GM12878 (cell line): Measurements from ENCODE around the gene PRR15L.
"Not testable (repeated sequence)": the region's sequence is repeated elsewhere in the genome, so short reads cannot be mapped to it uniquely, and the experiment has no call there.

ENCODE experiments used
- CBX3 ChIP-seq: fragments of 200-600 bp; sonication (generic); IDR thresholded peaks from 2 replicates; pipeline ENCODE4 v1.6.1; 2016; ENCODE audit warnings: low read depth, borderline replicate concordance
- CREB1 ChIP-seq: IDR thresholded peaks from 2 replicates; pipeline ENCODE4 v1.6.1; 2012; ENCODE audit warnings: low read depth, mild to moderate bottlenecking, inconsistent platforms
- EZH2 ChIP-seq: IDR thresholded peaks from 2 replicates; pipeline ENCODE4 v1.6.1; 2012; ENCODE audit warnings: low read depth, mild to moderate bottlenecking, control low read depth, inconsistent platforms, low read length, borderline replicate concordance; ENCODE audit not compliant: control insufficient read depth
- HDAC2 ChIP-seq: fragments of 200-600 bp; sonication (generic); IDR thresholded peaks from 2 replicates; pipeline ENCODE4 v1.6.1; 2017
- NFYA ChIP-seq: IDR thresholded peaks from 2 replicates; pipeline ENCODE4 v1.6.1; 2011; ENCODE audit warnings: low read depth, mild to moderate bottlenecking, low read length, improper control_type of control experiment, borderline replicate concordance
- NR2C1 ChIP-seq: fragments of 450-650 bp; IDR thresholded peaks from 2 replicates; pipeline ENCODE4 v1.6.1; 2017; ENCODE audit warnings: antibody characterized with exemption, mild to moderate bottlenecking, moderate library complexity
- TF ChIP-seq, protein P1 (sequence below): IDR thresholded peaks from 2 replicates; pipeline ENCODE4 v1.6.1; 2012; ENCODE audit warnings: mild to moderate bottlenecking, low read depth, low read length
- TF ChIP-seq, protein P2 (sequence below), 3 experiments: IDR thresholded peaks in 2 of 3; conservative IDR thresholded peaks in 1 of 3; 2 replicates each; pipeline ENCODE4 v1.5.1; 2011; ENCODE audit warnings: low read depth in 3 of 3, low read length in 3 of 3, mild to moderate bottlenecking in 3 of 3, control low read depth in 2 of 3, moderate library complexity in 2 of 3, inconsistent platforms in 1 of 3, mixed read lengths in 1 of 3; ENCODE audit not compliant: control insufficient read depth in 2 of 3, insufficient read depth in 1 of 3; ENCODE audit errors: extremely low read depth in 1 of 3

DNA sequence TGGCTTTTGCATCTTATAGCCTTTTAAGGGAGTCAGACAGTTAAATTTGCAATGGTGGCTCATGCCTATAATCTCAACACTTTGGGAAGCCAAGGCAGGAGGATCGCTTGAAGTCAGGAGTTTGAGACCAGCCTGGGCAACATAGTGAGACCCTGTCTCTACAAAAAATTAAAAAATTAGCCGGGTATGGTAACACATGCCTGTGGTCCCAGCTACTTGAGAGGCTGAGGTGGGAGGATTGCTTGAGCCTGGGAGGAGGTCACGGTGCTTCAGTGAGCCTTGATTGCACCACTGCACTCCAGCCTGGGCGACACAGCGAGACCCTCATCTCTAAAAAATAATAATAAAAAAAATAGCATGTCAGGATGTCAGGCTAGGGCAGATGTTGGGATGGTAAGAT is 44.0 kb upstream of the PRR15L start:
- not testable (repeated sequence) for TF ChIP-seq CREB1, NFYA, CBX3, EZH2, NR2C1, HDAC2
- TF ChIP-seq, protein P1, sequence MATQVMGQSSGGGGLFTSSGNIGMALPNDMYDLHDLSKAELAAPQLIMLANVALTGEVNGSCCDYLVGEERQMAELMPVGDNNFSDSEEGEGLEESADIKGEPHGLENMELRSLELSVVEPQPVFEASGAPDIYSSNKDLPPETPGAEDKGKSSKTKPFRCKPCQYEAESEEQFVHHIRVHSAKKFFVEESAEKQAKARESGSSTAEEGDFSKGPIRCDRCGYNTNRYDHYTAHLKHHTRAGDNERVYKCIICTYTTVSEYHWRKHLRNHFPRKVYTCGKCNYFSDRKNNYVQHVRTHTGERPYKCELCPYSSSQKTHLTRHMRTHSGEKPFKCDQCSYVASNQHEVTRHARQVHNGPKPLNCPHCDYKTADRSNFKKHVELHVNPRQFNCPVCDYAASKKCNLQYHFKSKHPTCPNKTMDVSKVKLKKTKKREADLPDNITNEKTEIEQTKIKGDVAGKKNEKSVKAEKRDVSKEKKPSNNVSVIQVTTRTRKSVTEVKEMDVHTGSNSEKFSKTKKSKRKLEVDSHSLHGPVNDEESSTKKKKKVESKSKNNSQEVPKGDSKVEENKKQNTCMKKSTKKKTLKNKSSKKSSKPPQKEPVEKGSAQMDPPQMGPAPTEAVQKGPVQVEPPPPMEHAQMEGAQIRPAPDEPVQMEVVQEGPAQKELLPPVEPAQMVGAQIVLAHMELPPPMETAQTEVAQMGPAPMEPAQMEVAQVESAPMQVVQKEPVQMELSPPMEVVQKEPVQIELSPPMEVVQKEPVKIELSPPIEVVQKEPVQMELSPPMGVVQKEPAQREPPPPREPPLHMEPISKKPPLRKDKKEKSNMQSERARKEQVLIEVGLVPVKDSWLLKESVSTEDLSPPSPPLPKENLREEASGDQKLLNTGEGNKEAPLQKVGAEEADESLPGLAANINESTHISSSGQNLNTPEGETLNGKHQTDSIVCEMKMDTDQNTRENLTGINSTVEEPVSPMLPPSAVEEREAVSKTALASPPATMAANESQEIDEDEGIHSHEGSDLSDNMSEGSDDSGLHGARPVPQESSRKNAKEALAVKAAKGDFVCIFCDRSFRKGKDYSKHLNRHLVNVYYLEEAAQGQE: not testable (repeated sequence)
- TF ChIP-seq, protein P2, sequence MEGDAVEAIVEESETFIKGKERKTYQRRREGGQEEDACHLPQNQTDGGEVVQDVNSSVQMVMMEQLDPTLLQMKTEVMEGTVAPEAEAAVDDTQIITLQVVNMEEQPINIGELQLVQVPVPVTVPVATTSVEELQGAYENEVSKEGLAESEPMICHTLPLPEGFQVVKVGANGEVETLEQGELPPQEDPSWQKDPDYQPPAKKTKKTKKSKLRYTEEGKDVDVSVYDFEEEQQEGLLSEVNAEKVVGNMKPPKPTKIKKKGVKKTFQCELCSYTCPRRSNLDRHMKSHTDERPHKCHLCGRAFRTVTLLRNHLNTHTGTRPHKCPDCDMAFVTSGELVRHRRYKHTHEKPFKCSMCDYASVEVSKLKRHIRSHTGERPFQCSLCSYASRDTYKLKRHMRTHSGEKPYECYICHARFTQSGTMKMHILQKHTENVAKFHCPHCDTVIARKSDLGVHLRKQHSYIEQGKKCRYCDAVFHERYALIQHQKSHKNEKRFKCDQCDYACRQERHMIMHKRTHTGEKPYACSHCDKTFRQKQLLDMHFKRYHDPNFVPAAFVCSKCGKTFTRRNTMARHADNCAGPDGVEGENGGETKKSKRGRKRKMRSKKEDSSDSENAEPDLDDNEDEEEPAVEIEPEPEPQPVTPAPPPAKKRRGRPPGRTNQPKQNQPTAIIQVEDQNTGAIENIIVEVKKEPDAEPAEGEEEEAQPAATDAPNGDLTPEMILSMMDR (IDR thresholded peaks at IDR 0.05 in 2 of 3, conservative IDR thresholded peaks at IDR 0.05 in 1 of 3; ENCODE audit: control insufficient read depth in 2 of 3, extremely low read depth in 1 of 3, insufficient read depth in 1 of 3, low read depth in 3 of 3, low read length in 3 of 3): not testable (repeated sequence)
